CD4-positive, alpha-beta T cell treated with Interleukin-12 subunit alpha and Interleukin-12 subunit beta, for 1 hour (primary cell): Measurements from ENCODE around the gene KCNJ16.
"Not testable (repeated sequence)": the region's sequence is repeated elsewhere in the genome, so short reads cannot be mapped to it uniquely, and the experiment has no call there.

Source experiments
- DNase-seq: peaks from one replicate; pipeline ENCODE4 v3.0.0-alpha.2; 2020

Gene KCNJ16

GRCh38 chr17:70074956-70075355 is at the start of gene KCNJ16:
TSS of gene KCNJ16 (plus strand) at chr17:70075225. CDS start at chr17:70132088, 56,863 bp downstream.
- no peak for DNase-seq

GRCh38 chr17:70028397-70028796 is 46.6 kb upstream of the KCNJ16 start:
- no peak for DNase-seq

DNA sequence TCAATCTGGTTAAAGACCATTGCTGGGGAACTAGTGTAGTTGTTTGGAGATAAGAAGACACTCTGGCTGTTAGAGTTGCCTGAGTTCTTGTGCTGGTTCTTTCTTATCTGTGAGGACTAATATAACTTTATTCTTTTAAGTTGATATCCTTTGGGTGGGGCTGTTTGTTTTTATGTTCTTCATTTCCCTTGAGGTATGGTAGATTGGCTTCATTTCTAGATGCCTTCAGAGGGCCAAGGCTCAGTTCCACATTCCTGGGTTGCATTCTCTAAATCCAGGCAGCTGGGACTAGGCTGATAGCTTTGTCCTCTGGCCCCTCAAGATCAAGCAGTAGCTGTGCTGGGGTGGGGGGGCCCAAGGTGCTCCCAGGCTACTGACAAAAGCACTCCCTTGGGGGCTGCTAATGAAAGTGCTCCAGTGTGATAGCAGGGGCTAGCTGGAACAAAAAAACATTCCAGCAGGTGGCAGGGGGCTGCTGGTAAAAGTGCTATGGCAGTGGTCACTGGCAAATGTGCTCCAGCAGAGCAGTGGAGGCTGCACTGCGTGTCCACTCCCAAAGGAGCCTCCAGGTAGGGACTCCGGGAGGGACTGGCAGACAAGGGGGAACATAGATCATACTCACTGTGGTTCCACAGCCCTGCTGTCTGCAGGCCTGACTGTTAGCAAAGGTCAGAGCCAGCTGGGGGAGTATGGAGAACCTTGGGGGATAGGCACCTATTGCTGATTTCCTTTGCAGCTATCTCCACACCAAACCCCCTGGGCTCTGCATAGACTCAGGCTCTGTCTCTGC is 45.9 kb upstream of the KCNJ16 start:
- DNase-seq: no peak

GRCh38 chr17:70030371-70030770 is 44.7 kb upstream of the KCNJ16 start:
- no peak for DNase-seq

DNA sequence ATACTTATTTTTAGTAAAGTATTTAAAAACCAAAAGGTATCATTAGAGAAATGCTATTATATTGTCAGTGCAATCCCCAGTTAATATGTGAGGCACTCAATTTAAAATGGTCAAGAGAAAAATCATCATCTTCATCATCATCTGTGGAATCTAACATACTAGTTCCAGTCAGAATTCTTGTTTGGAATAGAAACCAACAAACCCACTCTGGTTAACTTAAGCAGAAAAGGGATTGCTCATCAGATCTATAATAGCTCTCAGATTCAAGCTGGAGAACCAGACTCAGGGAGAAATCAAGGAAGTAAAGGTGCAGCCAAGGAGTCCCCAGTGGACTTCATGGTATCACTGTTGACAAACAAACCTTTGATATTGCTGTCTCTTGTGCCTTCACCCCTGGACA is 43.7 kb upstream of the KCNJ16 start:
- DNase-seq: no peak

DNA sequence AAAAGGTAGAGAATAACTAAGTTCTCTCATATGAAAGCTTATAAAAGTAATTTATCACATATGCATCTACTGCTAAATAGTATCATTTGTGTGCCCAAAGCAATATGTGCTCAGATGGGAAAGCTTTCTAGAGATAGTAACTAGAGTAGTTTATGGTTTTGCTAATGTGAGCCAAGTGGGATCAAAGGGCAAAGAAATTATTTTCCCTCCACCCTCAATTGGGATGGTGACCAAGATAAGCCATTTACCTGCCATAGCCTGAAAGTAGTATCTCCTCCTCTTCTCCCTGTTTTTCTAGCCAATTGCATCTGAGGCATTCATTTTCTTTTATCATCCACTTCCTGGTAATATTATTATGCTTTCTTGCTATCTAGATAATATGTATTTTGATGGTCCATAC is 41.9 kb upstream of the KCNJ16 start:
- no peak for DNase-seq

DNA sequence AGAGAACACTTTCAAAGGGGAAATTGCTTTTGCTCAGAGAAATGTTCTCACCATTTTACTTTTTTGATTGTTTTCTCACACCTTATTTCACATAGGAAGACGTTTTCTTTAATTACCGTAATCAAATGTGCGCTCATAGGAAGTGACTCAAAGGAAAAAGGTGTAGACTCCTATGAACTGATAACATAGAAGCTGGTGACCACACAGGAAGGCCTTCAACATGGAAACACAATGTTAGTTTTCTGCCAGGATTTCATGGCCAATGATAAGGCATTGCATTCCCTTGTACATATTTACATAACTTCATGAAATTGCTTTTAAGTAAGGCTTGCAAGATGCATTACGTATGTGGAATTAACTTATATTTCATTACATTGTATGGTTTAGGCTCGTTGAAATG is 40.9 kb upstream of the KCNJ16 start:
- DNase-seq: no peak

DNA sequence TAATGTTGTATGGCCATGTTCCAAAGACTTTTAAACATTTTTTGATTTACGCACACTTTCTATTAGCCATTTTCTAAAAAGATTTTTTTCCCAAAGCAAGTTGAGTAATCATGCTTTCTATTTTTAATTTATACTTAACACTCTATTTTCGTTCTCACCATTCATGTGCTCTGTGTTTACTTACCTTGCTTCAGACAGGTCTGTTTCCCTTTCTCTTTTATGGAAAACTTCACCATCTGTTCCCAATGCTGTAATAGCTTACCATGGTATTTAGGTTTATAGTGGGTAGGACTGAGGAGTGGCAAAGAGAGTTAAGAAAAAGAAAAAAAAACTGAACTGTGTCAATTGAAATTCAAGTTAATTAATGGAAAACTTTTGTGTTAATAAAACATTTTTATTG is 37.5 kb upstream of the KCNJ16 start:
- no peak for DNase-seq

DNA sequence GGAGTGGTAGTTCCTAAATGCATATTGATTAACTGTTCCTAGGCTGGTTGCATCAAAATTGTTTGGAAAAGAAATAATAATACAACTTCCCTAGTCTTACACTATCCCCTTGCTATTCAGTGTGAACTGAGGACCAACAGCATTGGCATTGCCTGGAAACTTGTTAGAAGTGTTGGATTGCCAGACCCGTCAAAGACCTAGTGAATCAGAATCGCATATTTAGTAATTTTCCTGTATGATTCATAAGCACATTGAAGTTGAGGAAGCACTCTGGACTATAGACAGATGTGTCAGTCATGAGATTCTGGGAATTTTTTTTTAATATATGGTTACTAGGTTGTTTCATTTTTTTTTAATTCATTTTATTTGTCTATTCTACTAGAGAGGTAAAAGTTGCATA is 34.7 kb upstream of the KCNJ16 start:
- DNase-seq: no peak

- DNase-seq: no peak
Observed at GRCh38 chr17:70041061-70041460, 34.0 kb upstream of the KCNJ16 start.

GRCh38 chr17:70041540-70041939 is 33.5 kb upstream of the KCNJ16 start:
- DNase-seq: no peak

DNA sequence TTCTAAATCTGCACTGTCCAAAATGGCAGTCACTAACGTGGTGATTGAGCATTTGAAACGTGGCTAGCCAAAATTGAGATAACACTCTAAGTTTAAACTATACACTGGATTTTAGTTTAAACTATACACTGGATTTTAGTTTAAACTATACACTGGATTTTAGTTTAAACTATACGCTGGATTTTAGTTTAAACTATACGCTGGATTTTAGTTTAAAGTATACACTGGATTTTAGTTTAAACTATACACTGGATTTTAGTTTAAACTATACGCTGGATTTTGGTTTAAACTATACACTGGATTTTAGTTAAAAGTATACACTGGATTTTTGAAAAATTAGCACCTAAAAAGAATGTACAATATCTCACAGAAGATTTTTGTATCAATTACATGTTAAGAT is 29.2 kb upstream of the KCNJ16 start:
- DNase-seq: not testable (repeated sequence)

DNA sequence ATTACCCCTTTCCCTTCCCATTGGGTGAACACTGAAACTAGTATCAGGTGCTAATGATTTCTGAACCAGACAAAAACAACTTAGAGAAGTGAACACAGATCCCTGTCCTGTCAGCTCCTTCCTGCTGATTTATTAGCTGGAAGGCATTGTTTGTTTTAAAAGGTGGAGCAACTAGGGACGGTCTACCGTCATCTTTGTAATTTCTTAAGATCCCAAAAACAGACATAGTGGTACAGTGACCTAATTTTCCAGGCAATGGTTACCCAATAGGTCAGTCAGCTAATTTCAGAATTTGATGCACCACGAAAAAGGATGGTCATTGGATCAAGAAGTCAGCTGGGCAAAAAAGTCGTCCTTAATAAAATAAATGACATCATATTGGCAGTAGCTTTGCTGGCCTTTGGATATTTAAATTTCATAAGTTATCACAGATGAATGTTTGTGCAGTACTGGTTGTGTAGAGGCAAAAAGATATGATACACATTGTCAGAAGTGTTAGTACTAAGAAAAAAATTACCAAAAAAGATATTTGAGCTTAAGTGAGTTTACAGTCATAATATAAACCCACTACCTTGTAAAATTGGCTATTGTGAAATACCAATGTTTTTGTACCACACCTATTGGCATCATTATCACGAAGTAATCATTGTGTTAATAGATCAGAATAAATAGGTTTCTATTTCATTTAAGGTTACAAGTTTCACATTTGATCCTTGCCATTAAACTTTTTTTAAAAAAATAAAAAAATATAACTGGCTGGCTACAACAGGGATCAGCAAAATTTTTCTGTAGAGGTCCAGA is 27.2 kb upstream of the KCNJ16 start:
- DNase-seq: no peak

- no peak for DNase-seq
Observed at GRCh38 chr17:70049801-70050591, 25.0 kb upstream of the KCNJ16 start.

DNA sequence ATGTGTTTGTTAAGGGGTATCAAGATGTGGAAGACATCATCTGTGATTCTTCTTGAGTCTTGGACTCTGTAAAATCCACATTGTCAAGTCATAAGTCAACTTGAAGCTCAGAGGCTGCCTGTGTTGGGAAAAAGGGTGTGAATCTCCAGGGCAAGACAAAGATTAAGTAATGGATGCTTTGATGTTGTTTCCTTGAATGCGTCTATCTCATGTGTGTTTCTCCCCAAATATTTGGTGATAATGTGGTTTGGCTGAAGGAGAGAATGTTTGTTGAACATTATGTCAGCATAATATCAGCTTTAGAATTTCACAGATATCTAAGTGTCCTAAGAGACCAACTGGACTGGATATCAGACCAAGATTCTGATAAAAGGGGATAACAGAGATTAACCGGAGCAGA is 24.1 kb upstream of the KCNJ16 start:
- DNase-seq: no peak

DNA sequence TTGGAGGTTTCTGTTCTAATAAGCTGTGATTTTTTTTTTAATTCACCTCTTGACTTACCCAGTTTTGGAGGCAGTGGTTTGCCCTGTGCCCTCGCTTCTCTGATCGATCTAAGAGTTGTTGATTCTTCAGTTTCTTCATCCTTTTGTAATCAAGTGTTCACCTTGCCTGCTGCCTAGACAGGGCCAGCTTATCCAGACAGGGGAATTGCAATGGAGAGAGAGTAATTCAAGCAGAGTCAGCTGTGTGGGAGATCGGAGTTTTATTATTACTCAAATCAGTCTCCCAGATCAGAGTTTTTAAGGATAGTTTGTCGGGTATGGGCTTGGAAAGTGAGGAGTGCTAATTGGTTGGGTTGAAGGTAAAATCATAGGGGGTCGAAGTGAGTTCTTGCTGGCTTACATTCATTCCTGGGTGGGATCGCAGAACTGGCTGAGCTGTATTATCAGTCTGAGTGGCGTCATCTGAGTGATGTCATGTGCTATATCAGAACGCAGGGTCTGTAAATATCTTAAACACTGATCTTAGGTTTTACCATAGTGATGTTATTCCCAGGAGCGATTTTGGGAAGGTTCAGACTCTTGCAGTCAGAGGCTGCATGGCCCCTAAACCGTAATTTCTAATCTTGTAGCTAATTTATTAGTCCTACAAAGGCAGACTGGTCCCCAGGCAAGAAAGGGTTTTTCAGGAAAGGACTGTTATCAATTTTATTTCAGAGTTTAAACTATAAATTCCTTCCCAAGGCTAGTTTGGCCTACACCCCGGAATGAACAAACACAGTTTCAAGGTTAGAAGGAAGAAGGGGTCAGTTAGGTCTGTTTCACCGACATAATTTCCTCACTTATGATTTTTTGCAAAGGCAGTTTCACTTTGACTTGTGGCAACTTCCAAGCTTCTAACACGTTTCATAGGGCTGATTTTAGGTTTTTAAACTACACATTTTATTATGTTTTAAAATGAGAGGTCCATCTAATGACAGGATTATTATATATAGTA is 21.5 kb upstream of the KCNJ16 start:
- DNase-seq: no peak

DNA sequence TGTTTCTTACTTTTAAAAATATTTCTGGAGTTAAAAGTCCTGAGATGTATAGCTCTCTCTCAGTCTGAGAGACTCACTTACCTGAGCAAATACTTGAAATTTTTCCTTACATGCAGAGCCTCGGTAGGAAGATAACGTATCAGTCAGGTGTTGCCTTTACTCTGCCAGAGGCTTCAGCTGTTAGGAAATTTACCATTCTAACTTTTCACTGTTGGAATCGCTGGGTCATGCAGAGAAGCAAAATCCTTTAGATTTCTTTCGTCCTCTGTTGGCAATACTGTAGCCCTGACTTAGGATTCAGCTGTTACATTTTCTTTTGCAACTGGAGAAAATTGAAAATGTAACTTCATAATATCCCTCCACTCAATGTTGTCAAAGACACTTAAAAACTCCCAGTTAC is 20.0 kb upstream of the KCNJ16 start:
- no peak for DNase-seq

DNA sequence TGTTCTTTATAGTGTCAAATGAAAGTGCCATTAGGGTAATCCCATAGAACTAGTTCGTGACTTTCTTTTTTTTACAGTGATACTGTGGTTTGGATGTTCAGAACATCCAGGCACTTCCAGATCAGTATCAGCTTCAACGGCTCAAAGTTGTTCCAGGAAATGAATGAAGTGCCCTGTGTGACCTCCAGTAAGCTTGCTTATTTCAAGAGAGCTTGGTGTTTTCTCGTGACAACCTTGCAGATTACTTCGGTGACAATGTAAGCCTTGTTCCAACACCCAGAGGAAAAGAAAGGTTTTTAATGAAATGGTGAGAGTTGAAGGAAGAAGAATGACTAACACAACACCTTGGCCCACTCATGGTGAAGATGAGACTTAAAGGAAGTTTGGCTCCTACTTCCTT is 16.0 kb upstream of the KCNJ16 start:
- DNase-seq: no peak

DNA sequence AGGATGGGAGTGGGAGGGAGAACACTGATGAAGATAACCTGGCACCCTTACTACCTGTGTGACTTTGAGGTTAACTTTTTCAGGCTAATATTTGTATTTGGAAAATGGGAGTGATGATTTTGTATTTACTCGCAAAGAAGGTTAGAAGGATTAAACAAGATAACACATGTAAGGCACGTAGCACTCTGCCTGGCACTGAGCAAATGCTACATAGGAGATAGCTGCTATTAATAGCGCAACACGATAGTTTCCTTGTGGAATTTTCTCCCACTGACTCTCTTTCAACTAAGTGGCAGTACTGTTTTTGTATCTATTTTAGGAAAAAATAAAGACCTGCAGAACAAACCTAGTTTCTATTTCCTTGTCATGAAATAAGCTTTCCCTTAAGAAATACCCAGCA is 15.4 kb upstream of the KCNJ16 start:
- DNase-seq: no peak

- no peak for DNase-seq
Observed at GRCh38 chr17:70060415-70060814, 14.6 kb upstream of the KCNJ16 start.

GRCh38 chr17:70067134-70067533 is 7.9 kb upstream of the KCNJ16 start:
- no peak for DNase-seq

DNA sequence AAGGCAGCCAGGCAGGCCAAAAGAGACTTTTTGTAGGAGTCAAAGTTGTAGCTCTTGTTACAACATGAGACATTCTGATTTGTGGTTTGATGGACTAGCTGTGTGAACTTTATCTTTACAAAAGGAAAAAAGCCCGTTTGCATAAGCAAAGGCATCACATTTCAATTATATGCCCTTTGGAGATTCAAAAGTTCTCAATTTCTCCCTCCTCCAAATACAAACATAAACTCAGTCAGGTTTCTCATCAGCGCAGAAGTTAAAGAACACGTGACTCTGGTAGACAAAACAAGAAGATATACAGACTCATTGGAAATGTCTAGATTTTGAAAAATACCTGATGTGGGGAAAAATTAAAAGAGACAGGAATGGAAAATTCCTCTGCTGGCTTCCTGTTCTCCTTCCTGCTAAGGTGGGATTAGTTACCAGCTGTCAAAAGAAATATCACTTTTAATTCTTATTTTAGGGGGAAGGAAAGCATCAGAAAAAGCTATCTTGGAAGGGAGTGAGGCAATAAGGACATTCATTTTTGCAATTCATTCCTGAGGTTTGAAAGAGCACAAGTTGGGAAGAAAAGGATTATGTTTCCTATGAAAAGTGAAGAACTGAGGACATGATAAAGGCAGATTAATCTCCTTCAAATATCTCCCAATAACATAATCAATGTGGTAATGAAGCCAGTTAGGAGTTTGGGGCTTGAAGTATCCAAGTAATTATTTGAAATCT is 4.6 kb upstream of the KCNJ16 start:
- DNase-seq: no peak
